HepG2 (cell line): Measurements from ENCODE around the gene SLIT3. TPM values are rescaled to one million over a fixed set of nuclear protein-coding genes. Genes with fewer than 3 reads are reported as not detected.
A peak's percentile ranks its signal among the peaks of the same experiment; 100 is the strongest.

ENCODE experiments used
- ATAC-seq: fragments of 200-7000 bp; cut with Tn5 transposase; 3 replicates; pipeline ENCODE4 v1.9.1; 2020; ENCODE audit warnings: mild to moderate bottlenecking, moderate library complexity
- BruUV-seq: library from RNA; stranded (reverse); fragments of 400-500 nt; replicated peaks from 2 replicates; lab custom pipeline; 2021; lab: Mats Ljungman, UMichigan
- CTCF ChIA-PET: fragments of 300-600 bp; formaldehyde crosslinking; extraction: SDS; loops from one replicate; lab custom pipeline; 2021; ENCODE audit warnings: low total read pairs, inconsistent platforms, low intra/inter-chr PET ratio; lab: Yijun Ruan, JAX
- POLR2A ChIA-PET: fragments of 350-600 bp; sonication (Branson Sonifier 250); formaldehyde crosslinking; loops from one replicate; lab custom pipeline; 2020; ENCODE audit warnings: antibody characterized with exemption, inconsistent platforms; lab: Yijun Ruan, JAX
- DNase-seq: peaks from one replicate; pipeline ENCODE4 v3.0.0-alpha.2; 2015; ENCODE audit warnings: low spot score
- FAIRE-seq: peaks from 3 replicates; lab custom pipeline; 2011; peaks lifted over from hg19 to GRCh38; lab: Jason Lieb, UNC
- H2AFZ ChIP-seq: one replicate; pipeline ENCODE4 v1.6.1; 2011; ENCODE audit warnings: low read length, inconsistent platforms
- H3K27ac ChIP-seq: fragments of 300-600 bp; 3 replicates; pipeline ENCODE4 v1.8.0; 2011; ENCODE audit warnings: mixed run types, mild to moderate bottlenecking, mixed read lengths, low read length, inconsistent platforms; ENCODE audit not compliant: insufficient read depth; ENCODE audit errors: extremely low read length
- H3K27me3 ChIP-seq, 2 experiments: fragments of 200-600 bp in 1 of 2; 2 replicates in 1 of 2; 3 replicates in 1 of 2; pipeline versions ENCODE4 v1.6.0 to v1.8.0; 2011; ENCODE audit warnings: low read length in 2 of 2, mild to moderate bottlenecking in 2 of 2, moderate library complexity in 2 of 2, inconsistent platforms in 1 of 2; ENCODE audit not compliant: insufficient read depth in 2 of 2, control insufficient read depth in 1 of 2
- H3K36me3 ChIP-seq, 2 experiments: fragments of 200-600 bp in 1 of 2; replicated peaks in 1 of 2; 2 replicates in 1 of 2; 3 replicates in 1 of 2; pipeline versions ENCODE4 v1.5.1 to v1.8.0; 2011; ENCODE audit warnings: low read length in 2 of 2, inconsistent platforms in 1 of 2; ENCODE audit not compliant: insufficient read depth in 2 of 2, control insufficient read depth in 1 of 2
- H3K4me1 ChIP-seq: 2 replicates; pipeline ENCODE4 v1.5.1; 2012; ENCODE audit warnings: low read length, inconsistent platforms; ENCODE audit not compliant: insufficient read depth
- H3K4me2 ChIP-seq: 2 replicates; pipeline ENCODE4 v1.6.0; 2011; ENCODE audit warnings: low read depth, low read length, inconsistent platforms
- H3K4me3 ChIP-seq, 3 experiments: fragments of 200-600 bp in 1 of 3; sonication (generic), shearing (Covaris generic) in 1 of 3; replicated peaks in 1 of 3; 2 replicates each; pipeline ENCODE4 v1.5.1; 2011 to 2016; ENCODE audit warnings: low read length in 3 of 3, inconsistent platforms in 2 of 3, low read depth in 2 of 3, mild to moderate bottlenecking in 2 of 3, control low read depth in 1 of 3, mixed read lengths in 1 of 3; ENCODE audit not compliant: insufficient read depth in 1 of 3
- H3K79me2 ChIP-seq: one replicate; pipeline ENCODE4 v1.6.1; 2011; ENCODE audit warnings: low read length, inconsistent platforms; ENCODE audit not compliant: insufficient read depth
- H3K9ac ChIP-seq: 2 replicates; pipeline ENCODE4 v1.6.0; 2011; ENCODE audit warnings: mild to moderate bottlenecking, low read depth, low read length, inconsistent platforms; ENCODE audit not compliant: insufficient read depth
- H3K9me3 ChIP-seq: 2 replicates; pipeline ENCODE4 v1.5.1; 2012; ENCODE audit warnings: mild to moderate bottlenecking, low read length
- H4K20me1 ChIP-seq: 2 replicates; pipeline ENCODE4 v1.6.0; 2011; ENCODE audit warnings: inconsistent platforms, mild to moderate bottlenecking, low read length, moderate library complexity; ENCODE audit not compliant: insufficient read depth
- ATM ChIP-seq: fragments of 450-650 bp; IDR thresholded peaks from 2 replicates; pipeline ENCODE4 v1.7.1; 2017; ENCODE audit warnings: mild to moderate bottlenecking, borderline replicate concordance
- SMARCC2 ChIP-seq: fragments of 450-650 bp; IDR thresholded peaks from 2 replicates; pipeline ENCODE4 v1.6.1; 2017; ENCODE audit warnings: antibody characterized with exemption, mild to moderate bottlenecking
- THAP11 ChIP-seq: IDR thresholded peaks from 2 replicates; pipeline ENCODE4 v1.6.1; 2016; ENCODE audit warnings: missing biosample characterization, missing genetic modification reagents
- ZNF143 ChIP-seq: sonication (generic); formaldehyde crosslinking; IDR thresholded peaks from 2 replicates; pipeline ENCODE4 v1.4.0; 2020; ENCODE audit warnings: missing genetic modification reagents
- WGBS: methylation state at CpG from one replicate; pipeline ENCODE4 v1.1.6; 2017; ENCODE audit warnings: low lambda C conversion rate; 5-methylcytosine and 5-hydroxymethylcytosine counted together
- in situ Hi-C: cut with HindIII; loops from 2 replicates; pipeline ENCODE4 v1.10.0; 2017; ENCODE audit warnings: low pct_unique_long_range_greater_than_20kb; ENCODE audit not compliant: extremely low pct_ligation_motif_present
- intact Hi-C: fragments of 100-400 bp; cut with micrococcal nuclease; formaldehyde crosslinking; loops from one replicate; pipeline ENCODE4 v1.10.0; 2022; ENCODE audit not compliant: unreplicated experiment
- polyA plus RNA-seq, 8 experiments: library from polyadenylated mRNA; depleted of rRNA in 3 of 8; stranded (reverse) in 7 of 8; unstranded in 1 of 8; fragments of >200 nt; fragmentation: Illumina TruSeq in 4 of 8; extraction: Trizol in 4 of 8; gene quantifications; 2 replicates each; pipeline versions ENCODE4 v1.2.1 to v1.2.3, GENCODE V29; 2011 to 2016; ENCODE audit warnings: low read depth in 4 of 8, missing spikeins in 1 of 8, mixed read lengths in 1 of 8; ENCODE audit not compliant: insufficient read depth in 1 of 8
- total RNA-seq, 5 experiments: library from RNA; depleted of rRNA; stranded (reverse); fragments of >200 nt; fragmentation: Illumina TruSeq; extraction: Trizol; gene quantifications; 2 replicates each; pipeline ENCODE4 v1.2.3, GENCODE V29; 2016; ENCODE audit warnings: low read depth in 1 of 5
- TF ChIP-seq, protein P1 (sequence below): IDR thresholded peaks from 2 replicates; pipeline ENCODE4 v1.6.1; 2018; ENCODE audit warnings: missing genetic modification reagents
- TF ChIP-seq, protein P2 (sequence below): IDR thresholded peaks from 2 replicates; pipeline ENCODE4 v1.6.1; 2016; ENCODE audit warnings: low read depth, control low read depth
- TF ChIP-seq, protein P3 (sequence below): IDR thresholded peaks from 2 replicates; pipeline ENCODE4 v1.6.1; 2016; ENCODE audit warnings: control low read depth

SLIT3 gene
- total and polyA plus RNA-seq, 2 of the 13 experiments (the other 11 are each of a cell fraction or from before 2014, with no cell fraction given) = not detected

DNA sequence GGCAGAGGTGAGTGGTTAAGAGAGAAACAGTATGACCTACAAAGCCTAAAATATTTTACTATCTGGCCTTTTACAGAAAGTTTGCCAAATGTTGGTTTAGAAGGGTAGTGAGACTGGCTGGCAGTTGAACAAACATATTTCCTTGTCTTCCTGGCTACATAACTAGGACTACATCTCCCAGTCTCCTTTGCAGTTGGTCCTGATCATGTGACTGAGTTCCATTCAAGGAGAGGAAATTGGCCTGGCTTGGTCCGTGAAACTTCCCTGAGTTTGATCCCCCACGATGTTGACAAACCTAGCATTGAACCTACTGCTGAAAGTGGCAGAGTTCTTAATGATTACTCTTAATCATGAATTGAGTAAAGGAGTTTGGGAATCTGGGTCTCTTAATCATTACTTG lies 280.8 kb downstream of the SLIT3 start:
- in situ Hi-C loops = no loop called here
- Histone ChIP-seq H3K27me3 (peaks cover 0 to 29% of the 10 kb centered on the region in 2 experiments; a peak in 2 of 5 replicates), H2AFZ (no peak overlapping the region), H3K9me3 (no peaks in the 10 kb centered on the region), H3K4me1 (no peaks in the 10 kb centered on the region), H3K79me2 (no peaks in the 10 kb centered on the region), H4K20me1 (no peaks in the 10 kb centered on the region), H3K4me3 (no peak overlapping the region), H3K27ac (no peak overlapping the region), H3K4me2 (no peak overlapping the region), H3K9ac (no peak overlapping the region), H3K36me3 (no peaks in the 10 kb centered on the region)
- intact Hi-C loops = no loop called here
- ATAC-seq (no peak), DNase-seq (no peak), FAIRE-seq (no peak)
- BruUV-seq = no TSS peak
- ChIA-PET CTCF (no interaction called here), POLR2A (no interaction called here)
- WGBS = 32% methylated on average over 2 of the region's 2 CpGs
- TF ChIP-seq ATM (no peak), THAP11 (CRISPR knock-in tag) (peak; percentile 89), ZNF143 (CRISPR knock-in tag) (peak; percentile 79)
- TF ChIP-seq, protein P1, sequence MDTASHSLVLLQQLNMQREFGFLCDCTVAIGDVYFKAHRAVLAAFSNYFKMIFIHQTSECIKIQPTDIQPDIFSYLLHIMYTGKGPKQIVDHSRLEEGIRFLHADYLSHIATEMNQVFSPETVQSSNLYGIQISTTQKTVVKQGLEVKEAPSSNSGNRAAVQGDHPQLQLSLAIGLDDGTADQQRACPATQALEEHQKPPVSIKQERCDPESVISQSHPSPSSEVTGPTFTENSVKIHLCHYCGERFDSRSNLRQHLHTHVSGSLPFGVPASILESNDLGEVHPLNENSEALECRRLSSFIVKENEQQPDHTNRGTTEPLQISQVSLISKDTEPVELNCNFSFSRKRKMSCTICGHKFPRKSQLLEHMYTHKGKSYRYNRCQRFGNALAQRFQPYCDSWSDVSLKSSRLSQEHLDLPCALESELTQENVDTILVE (CRISPR knock-in tag) = no peak

DNA sequence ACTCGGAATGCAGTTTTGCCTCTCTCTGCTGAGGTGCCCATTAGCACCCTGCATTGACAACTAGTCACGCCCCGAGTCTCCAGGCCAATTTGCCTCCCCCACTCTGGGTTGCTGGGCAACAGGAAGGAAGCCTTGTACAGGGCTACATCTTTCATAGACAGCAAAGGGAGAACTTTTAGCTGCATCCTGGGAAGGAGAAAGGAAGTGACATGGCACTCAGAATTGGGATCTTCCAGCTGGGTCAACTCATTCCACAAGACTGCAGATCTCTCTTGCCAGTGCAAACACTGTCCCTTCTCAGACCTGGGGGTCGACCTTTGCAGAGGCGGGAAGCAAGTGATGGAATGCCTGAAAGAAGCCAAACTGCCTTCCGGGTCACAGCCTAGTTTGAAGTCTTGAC lies 282.0 kb downstream of the SLIT3 start:
- no peak overlapping the region for H3K4me3 ChIP-seq
- H3K27me3 ChIP-seq = peaks cover 0 to 22% of the 10 kb centered on the region in 2 experiments; a peak in 2 of 5 replicates
- ChIA-PET POLR2A (no interaction called here), CTCF (no interaction called here)
- in situ Hi-C loops = no loop called here
- H3K4me2 ChIP-seq = no peak overlapping the region
- no peak for DNase-seq
- FAIRE-seq = no peak
- H2AFZ ChIP-seq = no peak overlapping the region
- 15% methylated on average over 4 of the region's 6 CpGs for WGBS
- no peak overlapping the region for H3K27ac ChIP-seq
- no peaks in the 10 kb centered on the region for H3K79me2 ChIP-seq
- no peaks in the 10 kb centered on the region for H4K20me1 ChIP-seq
- intact Hi-C loops = no loop called here
- TF ChIP-seq, protein P2, sequence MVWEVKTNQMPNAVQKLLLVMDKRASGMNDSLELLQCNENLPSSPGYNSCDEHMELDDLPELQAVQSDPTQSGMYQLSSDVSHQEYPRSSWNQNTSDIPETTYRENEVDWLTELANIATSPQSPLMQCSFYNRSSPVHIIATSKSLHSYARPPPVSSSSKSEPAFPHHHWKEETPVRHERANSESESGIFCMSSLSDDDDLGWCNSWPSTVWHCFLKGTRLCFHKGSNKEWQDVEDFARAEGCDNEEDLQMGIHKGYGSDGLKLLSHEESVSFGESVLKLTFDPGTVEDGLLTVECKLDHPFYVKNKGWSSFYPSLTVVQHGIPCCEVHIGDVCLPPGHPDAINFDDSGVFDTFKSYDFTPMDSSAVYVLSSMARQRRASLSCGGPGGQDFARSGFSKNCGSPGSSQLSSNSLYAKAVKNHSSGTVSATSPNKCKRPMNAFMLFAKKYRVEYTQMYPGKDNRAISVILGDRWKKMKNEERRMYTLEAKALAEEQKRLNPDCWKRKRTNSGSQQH (CRISPR knock-in tag) = no peak
- TF ChIP-seq, protein P3, sequence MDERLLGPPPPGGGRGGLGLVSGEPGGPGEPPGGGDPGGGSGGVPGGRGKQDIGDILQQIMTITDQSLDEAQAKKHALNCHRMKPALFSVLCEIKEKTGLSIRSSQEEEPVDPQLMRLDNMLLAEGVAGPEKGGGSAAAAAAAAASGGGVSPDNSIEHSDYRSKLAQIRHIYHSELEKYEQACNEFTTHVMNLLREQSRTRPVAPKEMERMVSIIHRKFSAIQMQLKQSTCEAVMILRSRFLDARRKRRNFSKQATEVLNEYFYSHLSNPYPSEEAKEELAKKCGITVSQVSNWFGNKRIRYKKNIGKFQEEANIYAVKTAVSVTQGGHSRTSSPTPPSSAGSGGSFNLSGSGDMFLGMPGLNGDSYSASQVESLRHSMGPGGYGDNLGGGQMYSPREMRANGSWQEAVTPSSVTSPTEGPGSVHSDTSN (CRISPR knock-in tag) = no peak
- TF ChIP-seq SMARCC2 = no peak
- H3K4me1 ChIP-seq = no peaks in the 10 kb centered on the region
- no TSS peak for BruUV-seq
- H3K9ac ChIP-seq = no peak overlapping the region
- H3K9me3 ChIP-seq = no peaks in the 10 kb centered on the region
- H3K36me3 ChIP-seq = no peaks in the 10 kb centered on the region
- no peak for ATAC-seq
